IgD-negative memory B cell (primary cell): Measurements from ENCODE around the gene MUS81. TPM values are rescaled to one million over a fixed set of nuclear protein-coding genes. Genes with fewer than 3 reads are reported as not detected.

Experiments
- H3K27ac Mint-ChIP-seq, 3 donors: one replicate each; pipeline ENCODE4 v1.8.0; 2020 to 2022; ENCODE audit warnings: mild to moderate bottlenecking in 3 of 3, mixed read lengths in 3 of 3, moderate library complexity in 1 of 3
- H3K27me3 Mint-ChIP-seq: one replicate; pipeline ENCODE4 v1.8.0; 2021; ENCODE audit warnings: mixed read lengths
- H3K36me3 Mint-ChIP-seq: one replicate; pipeline ENCODE4 v1.8.0; 2020; ENCODE audit warnings: mild to moderate bottlenecking, mixed read lengths
- H3K4me1 Mint-ChIP-seq, 3 donors: one replicate each; pipeline ENCODE4 v1.8.0; 2020 to 2022; ENCODE audit warnings: mixed read lengths in 3 of 3, mild to moderate bottlenecking in 1 of 3
- H3K4me3 Mint-ChIP-seq, 4 donors: one replicate each; pipeline ENCODE4 v1.8.0; 2020 to 2022; ENCODE audit warnings: mild to moderate bottlenecking in 4 of 4, mixed read lengths in 4 of 4, moderate library complexity in 3 of 4
- H3K9me3 Mint-ChIP-seq, 3 donors: one replicate each; pipeline ENCODE4 v1.8.0; 2020 to 2021; ENCODE audit warnings: mixed read lengths in 3 of 3, mild to moderate bottlenecking in 1 of 3
- polyA plus RNA-seq: library from polyadenylated mRNA; unstranded; fragments of 300-500 nt; fragmentation: Illumina TruSeq; gene quantifications from one replicate; pipeline ENCODE4 v1.2.3, GENCODE V29; 2021

Gene MUS81
- polyA plus RNA-seq, 1 donor from 2014 or later = 38.7 TPM

DNA sequence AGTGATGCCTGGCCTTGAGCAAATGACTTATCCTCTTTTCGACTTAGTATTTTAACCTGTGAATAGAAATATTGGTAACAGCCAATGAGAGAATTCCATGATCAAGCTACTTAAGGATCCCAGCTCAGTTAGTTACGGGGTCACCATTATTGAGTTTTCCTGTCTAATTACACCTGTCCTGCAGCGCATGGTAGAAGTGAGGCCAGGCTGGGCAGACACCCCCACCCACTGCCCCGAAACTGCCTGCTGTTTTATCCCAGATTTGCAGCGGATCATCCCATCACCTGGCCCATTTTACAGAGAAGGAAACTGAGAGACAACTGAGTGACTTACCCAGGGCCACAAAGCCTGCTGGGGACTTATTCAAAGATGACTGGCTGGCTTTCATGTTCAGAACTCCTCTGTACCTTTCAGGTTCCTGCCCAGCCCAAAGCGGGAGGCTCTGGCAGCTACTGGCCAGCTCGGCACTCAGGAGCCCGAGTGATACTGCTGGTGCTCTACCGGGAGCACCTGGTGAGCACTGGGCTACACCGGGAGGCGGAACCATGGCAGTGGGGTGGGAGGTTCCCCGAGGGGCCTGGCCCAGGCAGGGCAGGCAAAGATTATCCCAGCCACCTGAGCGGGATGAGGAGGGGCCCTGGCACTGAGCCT, 1.4 kb downstream of the MUS81 start:
- H3K4me3 Mint-ChIP-seq = peak overlapping the region; percentile 51 to 98 (median 97)
- no peak overlapping the region for H3K27ac Mint-ChIP-seq
- H3K27me3 Mint-ChIP-seq = no peaks in the 10 kb centered on the region

DNA sequence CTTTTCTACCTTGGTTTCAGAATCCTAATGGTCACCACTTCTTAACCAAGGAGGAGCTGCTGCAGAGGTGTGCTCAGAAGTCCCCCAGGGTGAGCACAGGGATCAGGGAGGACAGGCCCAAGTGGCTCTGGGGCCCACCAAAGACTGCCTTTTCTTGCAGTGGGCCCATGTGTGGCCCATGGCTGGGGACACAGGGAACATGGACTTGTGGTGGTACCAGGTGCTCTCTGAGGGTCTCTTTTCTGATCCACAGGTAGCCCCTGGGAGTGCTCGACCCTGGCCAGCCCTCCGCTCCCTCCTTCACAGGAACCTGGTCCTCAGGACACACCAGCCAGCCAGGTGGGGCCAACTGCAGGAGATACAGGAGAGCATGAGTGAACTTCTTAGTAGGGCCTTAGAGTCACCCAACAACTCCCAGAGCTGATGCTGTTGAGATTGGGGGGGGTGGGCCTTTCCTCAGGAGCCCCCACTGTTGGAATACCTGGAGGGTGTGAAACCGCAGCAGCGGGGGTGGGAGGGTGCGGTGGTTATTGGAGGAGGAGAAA, 2.0 kb downstream of the MUS81 start:
- Mint-ChIP-seq H3K4me1 (peaks cover 11 to 19% (median 13%) of the 10 kb centered on the region in 3 donors), H3K27me3 (no peaks in the 10 kb centered on the region), H3K36me3 (peaks cover 2% of the 10 kb centered on the region), H3K27ac (no peak overlapping the region), H3K9me3 (no peaks in the 10 kb centered on the region), H3K4me3 (peak overlapping the region in 3 of 4 donors; percentile 34 to 82 (median 65))

More for the DNA sequence above, 1.4 kb downstream of the MUS81 start:
- Mint-ChIP-seq H3K9me3 (no peaks in the 10 kb centered on the region), H3K4me1 (peaks cover 13 to 21% (median 17%) of the 10 kb centered on the region in 3 donors), H3K36me3 (no peaks in the 10 kb centered on the region)

DNA sequence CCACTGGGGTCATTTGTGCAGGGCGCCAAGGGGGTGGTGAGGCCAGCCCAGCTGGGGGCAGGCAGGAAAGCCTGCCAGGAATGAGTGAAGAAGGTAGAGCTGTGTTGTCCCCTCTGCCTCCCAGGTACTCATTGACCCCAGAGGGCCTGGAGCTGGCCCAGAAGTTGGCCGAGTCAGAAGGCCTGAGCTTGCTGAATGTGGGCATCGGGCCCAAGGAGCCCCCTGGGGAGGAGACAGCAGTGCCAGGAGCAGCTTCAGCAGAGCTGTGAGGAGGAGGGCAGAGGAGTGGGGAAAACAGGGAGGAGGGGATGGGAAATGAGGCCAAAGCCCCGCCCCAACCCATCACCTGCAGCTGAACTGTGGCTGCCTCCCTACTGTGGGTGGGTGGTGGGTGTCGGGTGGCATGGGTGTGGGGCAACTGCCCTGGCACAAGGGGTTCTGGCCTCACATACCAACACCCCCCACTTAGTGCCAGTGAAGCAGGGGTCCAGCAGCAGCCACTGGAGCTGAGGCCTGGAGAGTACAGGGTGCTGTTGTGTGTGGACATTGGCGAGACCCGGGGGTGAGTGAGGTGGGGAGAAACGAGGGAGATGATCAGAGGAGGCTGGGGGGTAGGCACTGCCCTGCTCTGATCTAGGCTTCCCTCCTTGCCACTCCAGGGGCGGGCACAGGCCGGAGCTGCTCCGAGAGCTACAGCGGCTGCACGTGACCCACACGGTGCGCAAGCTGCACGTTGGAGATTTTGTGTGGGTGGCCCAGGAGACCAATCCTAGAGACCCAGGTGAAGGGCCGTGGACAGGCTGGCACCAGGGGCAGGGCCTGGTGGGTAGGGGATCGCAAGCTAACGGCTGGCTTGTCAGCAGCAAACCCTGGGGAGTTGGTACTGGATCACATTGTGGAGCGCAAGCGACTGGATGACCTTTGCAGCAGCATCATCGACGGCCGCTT, 3.0 kb downstream of the MUS81 start:
- Mint-ChIP-seq H3K27ac (peak overlapping the region in 1 of 3 donors; percentile 64), H3K9me3 (no peaks in the 10 kb centered on the region), H3K4me1 (peaks cover 10 to 18% (median 11%) of the 10 kb centered on the region in 3 donors), H3K4me3 (peak overlapping the region in 2 of 4 donors; percentile 34 to 82), H3K36me3 (peaks cover 2% of the 10 kb centered on the region), H3K27me3 (no peaks in the 10 kb centered on the region)

DNA sequence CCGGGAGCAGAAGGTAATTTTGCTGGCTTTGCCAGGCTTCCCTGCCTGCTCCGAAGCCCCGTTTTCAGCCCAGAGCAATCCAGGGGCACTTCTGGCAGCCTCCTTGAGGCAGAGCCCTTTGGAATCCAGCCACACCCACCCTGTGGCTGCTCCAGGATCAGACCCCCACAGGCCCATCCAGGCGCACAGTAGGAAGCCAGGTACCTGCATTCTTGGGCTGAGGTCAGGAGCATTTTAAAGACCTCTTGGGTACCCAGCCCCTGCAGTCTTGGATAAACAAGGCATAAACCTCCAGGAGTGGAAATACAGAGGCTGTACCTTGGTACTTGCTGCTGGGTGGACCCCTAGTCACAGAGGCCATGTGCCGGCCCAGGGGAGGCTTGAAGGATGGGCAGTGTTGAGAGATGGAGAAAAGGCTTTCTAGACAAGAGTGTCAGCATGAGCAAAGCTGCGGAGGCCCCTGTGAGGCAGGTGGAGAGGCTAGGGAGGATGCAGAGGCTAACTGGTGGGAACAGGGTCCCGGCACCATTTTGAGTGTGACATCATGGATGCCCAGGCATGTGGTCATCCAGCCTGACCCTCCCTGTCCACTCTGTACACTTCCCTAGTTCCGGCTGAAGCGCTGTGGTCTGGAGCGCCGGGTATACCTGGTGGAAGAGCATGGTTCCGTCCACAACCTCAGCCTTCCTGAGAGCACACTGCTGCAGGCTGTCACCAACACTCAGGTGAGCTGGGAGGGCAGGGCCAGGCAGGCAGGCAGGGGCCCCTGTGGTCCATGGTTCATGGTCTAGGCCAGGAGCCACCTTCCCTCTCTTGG, 3.9 kb downstream of the MUS81 start:
- Mint-ChIP-seq H3K4me3 (peak overlapping the region in 1 of 4 donors; percentile 17), H3K36me3 (peaks cover 2% of the 10 kb centered on the region)

DNA sequence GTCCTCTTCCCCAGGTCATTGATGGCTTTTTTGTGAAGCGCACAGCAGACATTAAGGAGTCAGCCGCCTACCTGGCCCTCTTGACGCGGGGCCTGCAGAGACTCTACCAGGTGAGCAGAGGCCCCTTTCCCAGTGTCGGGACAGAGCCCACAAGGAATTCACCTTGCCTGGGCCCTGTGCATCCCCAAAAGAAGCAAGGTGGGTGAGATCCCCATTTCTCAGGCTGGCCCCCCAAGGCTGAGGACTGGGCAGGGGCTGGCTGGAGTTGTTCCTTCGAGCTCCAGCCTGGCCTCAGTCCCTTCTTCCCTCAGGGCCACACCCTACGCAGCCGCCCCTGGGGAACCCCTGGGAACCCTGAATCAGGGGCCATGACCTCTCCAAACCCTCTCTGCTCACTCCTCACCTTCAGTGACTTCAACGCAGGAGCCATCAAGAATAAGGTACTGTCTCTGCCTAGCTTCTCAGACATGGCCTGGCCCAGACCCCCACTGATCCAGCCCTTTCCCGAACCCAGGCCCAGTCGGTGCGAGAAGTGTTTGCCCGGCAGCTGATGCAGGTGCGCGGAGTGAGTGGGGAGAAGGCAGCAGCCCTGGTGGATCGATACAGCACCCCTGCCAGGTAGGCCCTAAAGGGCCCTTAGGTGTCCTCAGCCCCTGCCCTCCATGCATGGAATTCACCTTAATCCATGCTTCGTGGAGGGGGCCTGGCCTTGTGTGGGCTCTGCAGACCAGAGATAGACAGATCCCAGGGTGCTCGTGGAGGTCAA, 4.7 kb downstream of the MUS81 start:
- H3K27me3 Mint-ChIP-seq = no peaks in the 10 kb centered on the region
- H3K9me3 Mint-ChIP-seq = no peaks in the 10 kb centered on the region
- peak overlapping the region in 2 of 3 donors; percentile 39 to 85 for H3K27ac Mint-ChIP-seq
- peaks cover 2% of the 10 kb centered on the region for H3K36me3 Mint-ChIP-seq
- H3K4me1 Mint-ChIP-seq = peaks cover 4 to 13% (median 7%) of the 10 kb centered on the region in 3 donors
- no peak overlapping the region for H3K4me3 Mint-ChIP-seq

More for the DNA sequence above, 3.9 kb downstream of the MUS81 start:
- Mint-ChIP-seq H3K27me3 (no peaks in the 10 kb centered on the region), H3K27ac (peak overlapping the region in 1 of 3 donors; percentile 39), H3K9me3 (no peaks in the 10 kb centered on the region), H3K4me1 (peaks cover 5 to 14% (median 8%) of the 10 kb centered on the region in 3 donors)

DNA sequence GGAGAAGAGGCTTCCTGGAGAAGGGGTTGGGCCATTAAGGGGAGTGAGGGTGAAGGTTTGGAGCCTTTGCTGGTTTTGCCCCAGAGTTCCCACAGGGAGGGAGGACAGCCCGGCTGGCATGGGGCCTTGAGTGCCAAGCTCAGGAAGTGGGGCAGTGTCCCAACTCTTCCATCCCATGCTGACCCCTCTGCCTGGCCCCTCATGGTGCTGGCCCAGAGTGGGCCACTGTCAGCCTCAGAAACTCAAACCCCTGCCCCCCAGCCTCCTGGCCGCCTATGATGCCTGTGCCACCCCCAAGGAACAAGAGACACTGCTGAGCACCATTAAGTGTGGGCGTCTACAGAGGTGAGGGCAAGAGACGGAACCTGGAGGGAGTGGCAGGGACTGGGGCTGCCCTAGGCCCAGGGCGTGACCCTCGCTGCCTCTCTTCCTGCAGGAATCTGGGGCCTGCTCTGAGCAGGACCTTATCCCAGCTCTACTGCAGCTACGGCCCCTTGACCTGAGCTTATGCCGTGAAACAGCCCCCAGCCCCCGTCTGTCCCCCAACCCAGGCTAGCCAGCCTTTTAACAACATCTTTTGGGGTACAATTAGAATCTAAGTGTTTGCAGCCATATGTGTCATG, 5.4 kb downstream of the MUS81 start:
- Mint-ChIP-seq H3K4me3 (no peak overlapping the region), H3K36me3 (peaks cover 2% of the 10 kb centered on the region), H3K9me3 (no peaks in the 10 kb centered on the region), H3K4me1 (peaks cover 0 to 14% (median 6%) of the 10 kb centered on the region in 3 donors), H3K27me3 (no peaks in the 10 kb centered on the region), H3K27ac (peak overlapping the region in 1 of 3 donors; percentile 85)

DNA sequence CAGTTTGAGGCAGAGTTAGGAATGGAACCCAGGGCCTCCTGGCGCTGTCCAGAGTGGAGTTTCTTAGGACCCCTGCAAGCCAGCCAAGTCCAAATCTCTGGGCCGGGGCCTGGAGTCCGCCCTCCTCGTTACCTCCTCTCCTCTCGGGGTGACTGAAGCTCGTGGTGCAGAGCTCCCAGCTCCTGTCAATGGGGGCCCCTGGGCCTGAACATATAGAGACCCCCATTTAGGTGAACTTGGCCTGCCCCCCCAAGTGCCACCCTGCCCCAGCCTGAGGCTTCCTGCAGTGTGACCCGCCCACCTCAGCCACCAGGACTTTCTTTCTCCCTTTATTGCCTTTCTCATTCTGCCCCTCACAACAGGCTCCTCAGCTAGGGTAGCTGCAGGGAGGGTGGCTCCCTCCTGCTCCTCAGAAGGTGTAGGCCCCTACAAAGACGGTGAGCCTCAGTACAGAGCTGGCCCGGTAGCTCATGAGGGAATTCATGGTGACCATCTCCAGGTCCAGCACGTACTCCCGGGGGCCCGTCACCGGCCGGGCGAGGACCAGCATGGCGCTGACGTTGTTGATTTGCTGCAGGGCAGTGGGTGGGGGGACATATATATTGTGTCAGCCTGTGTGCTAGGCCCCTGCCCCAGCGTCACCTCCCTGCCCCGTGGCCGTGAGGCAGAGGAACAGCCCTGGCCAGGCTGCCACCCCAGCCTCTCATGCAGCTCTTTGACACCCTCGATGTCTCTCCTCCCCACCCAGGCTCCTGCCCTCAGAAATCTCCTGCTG, 6.5 kb downstream of the MUS81 start:
- Mint-ChIP-seq H3K27ac (no peak overlapping the region), H3K9me3 (no peaks in the 10 kb centered on the region), H3K27me3 (no peaks in the 10 kb centered on the region), H3K36me3 (peaks cover 2% of the 10 kb centered on the region), H3K4me1 (peaks cover 0 to 12% (median 5%) of the 10 kb centered on the region in 3 donors), H3K4me3 (peak overlapping the region in 1 of 4 donors; percentile 79)

DNA sequence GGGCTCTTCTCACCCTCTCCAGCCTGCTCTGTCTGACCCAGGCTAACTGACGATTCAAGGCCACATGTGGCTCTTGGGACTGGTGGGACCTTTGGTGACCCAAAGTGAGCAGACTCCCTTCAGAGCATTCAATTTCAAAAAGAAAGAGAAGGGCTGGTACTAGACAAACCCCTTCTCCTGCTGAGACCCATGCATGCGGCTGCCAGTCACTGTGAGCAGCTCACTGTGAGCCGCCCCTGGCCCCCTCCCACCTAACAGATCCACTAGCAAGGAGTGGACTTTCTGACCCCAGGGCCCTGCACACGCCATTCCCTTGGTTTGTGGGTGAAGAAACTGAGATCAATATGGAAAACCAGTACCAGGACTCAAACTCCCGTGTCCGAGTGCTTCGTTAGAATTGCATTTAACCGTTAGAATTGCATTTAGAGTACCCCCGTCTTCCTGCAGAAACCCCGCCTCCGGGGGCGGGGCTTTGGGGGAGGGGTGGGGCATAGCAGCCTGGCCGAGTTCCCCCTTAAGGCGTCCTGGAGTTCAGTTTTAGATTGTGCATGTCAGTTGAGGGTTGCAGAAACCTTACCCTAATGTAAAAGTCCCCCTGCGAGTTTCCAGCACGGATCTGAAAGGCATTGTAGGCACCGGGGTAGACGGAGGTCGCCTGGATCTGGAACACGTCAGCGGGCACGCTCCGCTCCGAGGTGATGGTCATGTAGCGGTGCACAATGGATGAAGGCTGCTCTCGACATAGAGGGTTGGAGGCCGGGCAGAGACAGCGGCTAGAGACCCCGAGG, 7.2 kb downstream of the MUS81 start:
- peaks cover 2% of the 10 kb centered on the region for H3K36me3 Mint-ChIP-seq
- peaks cover 0 to 11% (median 5%) of the 10 kb centered on the region in 3 donors for H3K4me1 Mint-ChIP-seq
- H3K4me3 Mint-ChIP-seq = peak overlapping the region in 2 of 4 donors; percentile 27 to 79
- H3K9me3 Mint-ChIP-seq = no peaks in the 10 kb centered on the region
- H3K27me3 Mint-ChIP-seq = no peaks in the 10 kb centered on the region
- peak overlapping the region in 1 of 3 donors; percentile 45 for H3K27ac Mint-ChIP-seq

DNA sequence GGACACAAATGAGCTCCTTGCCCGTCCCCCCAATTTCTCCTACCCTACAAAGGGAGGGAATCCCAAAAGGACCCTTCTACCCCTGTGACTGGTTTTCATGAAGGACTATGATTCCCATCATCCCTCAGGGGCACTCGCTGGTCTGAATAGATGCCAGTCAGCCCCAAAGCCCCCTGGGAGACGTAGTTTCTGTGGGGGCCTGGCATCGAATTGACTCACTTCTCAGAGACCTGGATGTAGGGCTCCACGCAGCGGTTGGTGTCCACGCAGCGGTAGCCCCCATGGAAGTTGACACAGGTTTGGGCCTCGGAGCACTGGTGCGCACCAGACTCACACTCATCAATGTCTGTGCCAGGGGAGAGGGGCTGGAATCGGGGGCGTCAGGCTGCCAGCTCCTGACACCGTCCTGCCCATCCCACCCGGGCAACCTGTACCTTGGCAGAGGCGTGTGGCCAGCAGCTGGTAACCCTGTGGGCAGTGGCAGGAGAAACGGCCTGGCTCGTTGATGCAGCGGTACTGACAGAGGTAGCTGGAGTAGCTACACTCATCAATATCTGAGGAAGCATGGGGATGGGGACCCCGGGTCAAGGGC, 7.9 kb downstream of the MUS81 start:
- H3K4me3 Mint-ChIP-seq = peak overlapping the region in 1 of 4 donors; percentile 79
- H3K9me3 Mint-ChIP-seq = no peaks in the 10 kb centered on the region
- H3K27ac Mint-ChIP-seq = peak overlapping the region in 1 of 3 donors; percentile 45
- peaks cover 3 to 12% (median 8%) of the 10 kb centered on the region in 3 donors for H3K4me1 Mint-ChIP-seq
- H3K36me3 Mint-ChIP-seq = peaks cover 2% of the 10 kb centered on the region
- H3K27me3 Mint-ChIP-seq = peaks cover 3% of the 10 kb centered on the region

DNA sequence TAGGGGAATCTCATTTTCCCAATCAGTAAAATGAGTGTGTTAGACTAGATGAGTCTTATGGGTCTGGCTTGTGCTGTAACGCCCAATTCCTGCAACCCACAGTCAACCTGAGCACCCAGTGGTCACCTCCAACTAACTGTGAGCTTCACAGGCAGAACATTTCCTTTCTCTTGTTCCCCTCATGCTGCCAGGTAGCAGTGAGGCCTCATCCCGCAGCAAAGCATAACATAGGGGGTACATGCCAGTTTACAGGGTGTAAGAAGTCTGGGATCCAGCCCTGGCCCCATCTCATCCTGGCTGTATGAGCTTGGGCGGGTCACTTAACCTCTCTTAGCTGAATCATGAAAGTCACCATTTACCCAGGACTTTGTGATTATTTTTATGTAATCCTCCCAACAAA, 8.7 kb downstream of the MUS81 start:
- peak overlapping the region in 2 of 4 donors; percentile 33 to 60 for H3K4me3 Mint-ChIP-seq

DNA sequence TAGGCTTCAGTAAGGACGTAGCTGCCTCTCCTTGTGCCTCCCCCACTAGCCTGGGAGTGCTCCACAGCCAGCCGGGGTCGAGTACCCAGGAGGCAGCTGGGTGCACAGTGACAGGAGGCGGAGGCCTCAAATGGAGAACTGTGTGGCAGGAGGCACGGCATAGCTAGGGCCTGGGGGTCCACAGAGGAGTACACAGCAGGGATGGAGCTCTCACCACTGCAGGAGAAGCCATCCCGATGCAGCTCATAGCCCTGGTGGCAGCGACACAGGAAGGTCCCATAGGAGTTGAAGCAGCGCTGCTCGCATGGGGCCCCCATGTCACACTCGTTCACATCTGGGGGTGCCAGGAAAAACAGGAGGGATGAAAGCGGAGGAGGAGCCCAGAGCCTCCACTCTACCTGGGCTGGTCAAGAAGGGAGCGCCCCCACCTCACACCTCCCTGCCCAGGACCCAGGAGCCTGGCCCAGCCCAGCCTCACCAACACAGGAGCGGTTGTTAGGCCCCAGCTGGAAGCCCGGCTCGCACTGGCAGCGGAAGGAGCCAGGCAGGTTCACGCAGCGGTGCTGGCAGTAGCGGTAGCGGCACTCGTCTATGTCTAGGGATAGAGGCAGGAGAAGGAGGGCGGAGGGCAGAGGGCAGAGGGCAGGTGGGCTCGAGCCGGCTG, 9.5 kb downstream of the MUS81 start:
- Mint-ChIP-seq H3K4me1 (peaks cover 5 to 13% (median 12%) of the 10 kb centered on the region in 3 donors), H3K4me3 (peak overlapping the region in 1 of 4 donors; percentile 60), H3K36me3 (peaks cover 2% of the 10 kb centered on the region), H3K27me3 (peaks cover 5% of the 10 kb centered on the region), H3K27ac (peak overlapping the region in 1 of 3 donors; percentile 18), H3K9me3 (no peaks in the 10 kb centered on the region)

More for the DNA sequence above, 8.7 kb downstream of the MUS81 start:
- H3K4me1 Mint-ChIP-seq = peaks cover 5 to 13% (median 12%) of the 10 kb centered on the region in 3 donors
- peaks cover 2% of the 10 kb centered on the region for H3K36me3 Mint-ChIP-seq
- H3K27ac Mint-ChIP-seq = peak overlapping the region in 1 of 3 donors; percentile 45
- H3K27me3 Mint-ChIP-seq = peaks cover 5% of the 10 kb centered on the region
- H3K9me3 Mint-ChIP-seq = no peaks in the 10 kb centered on the region
